ENCODE data around the gene PALM.

GRCh38 chr19:763181-763580 is 54.4 kb downstream of the PALM start:
- TF ChIP-seq CTCF (IDR thresholded peaks at IDR 0.05) (no peak), POLR2A (IDR thresholded peaks at IDR 0.05) (no peak)
